SK-N-MC (cell line): ENCODE data around the gene FCAMR.

Experiments used
- DNase-seq: peaks from one replicate; pipeline ENCODE4 v3.0.0-alpha.2; 2011; ENCODE audit warnings: low read depth, low spot score
- H3K27ac ChIP-seq: fragments of 200-600 bp; sonication (generic); 2 replicates; pipeline ENCODE4 v1.5.1; 2016; ENCODE audit warnings: mixed run types
- H3K36me3 ChIP-seq: fragments of 200-600 bp; sonication (generic); 2 replicates; pipeline ENCODE4 v1.6.1; 2017; ENCODE audit warnings: antibody characterized with exemption, low read length, mixed read lengths; ENCODE audit not compliant: insufficient read depth
- H3K4me3 ChIP-seq: fragments of 200-600 bp; sonication (generic); 2 replicates; pipeline ENCODE4 v1.5.1; 2016
- H3K9ac ChIP-seq: fragments of 200-600 bp; sonication (generic); 2 replicates; pipeline ENCODE4 v1.8.0; 2017; ENCODE audit warnings: mixed run types, mixed read lengths; ENCODE audit not compliant: insufficient read length
- H3K9me3 ChIP-seq: fragments of 200-600 bp; sonication (generic); 2 replicates; pipeline ENCODE4 v1.6.1; 2017; ENCODE audit warnings: low read depth, mild to moderate bottlenecking, antibody characterized with exemption, low read length, moderate library complexity, mixed read lengths
- EZH2 ChIP-seq: fragments of 200-600 bp; sonication (generic); IDR thresholded peaks from one replicate; pipeline ENCODE4 v1.6.1; 2017; ENCODE audit warnings: antibody characterized with exemption
- FOXP2 ChIP-seq: optimal IDR thresholded peaks from 2 replicates; pipeline ENCODE3; 2011; ENCODE audit warnings: mild to moderate bottlenecking, moderate library complexity; ENCODE audit not compliant: insufficient read depth; ENCODE audit errors: extremely low read length, control extremely low read depth
- POLR2AphosphoS5 ChIP-seq: IDR thresholded peaks from 2 replicates; pipeline ENCODE4 v1.6.1; 2012; ENCODE audit warnings: mild to moderate bottlenecking, low read depth, low read length, borderline replicate concordance

FCAMR gene

GRCh38 chr1:206947255-206947654, 23.0 kb downstream of the FCAMR start:
- TF ChIP-seq FOXP2 (no peak), EZH2 (no peak), POLR2AphosphoS5 (no peak)
- Histone ChIP-seq H3K9me3 (no peaks in the 10 kb centered on the region), H3K27ac (no peak overlapping the region), H3K36me3 (no peaks in the 10 kb centered on the region), H3K4me3 (no peak overlapping the region), H3K9ac (no peak overlapping the region)
- no peak for DNase-seq

- TF ChIP-seq EZH2: no peak
- TF ChIP-seq FOXP2: no peak
- TF ChIP-seq POLR2AphosphoS5: no peak
- no peak within 1 kb of the TSS for H3K9ac ChIP-seq
- no peaks in the 10 kb centered on the region for H3K36me3 ChIP-seq
- no peaks in the 10 kb centered on the region for H3K9me3 ChIP-seq
- no peak within 1 kb of the TSS for H3K27ac ChIP-seq
- no peak for DNase-seq
- H3K4me3 ChIP-seq: no peak within 1 kb of the TSS
Observed at GRCh38 chr1:206946261-206946660, 24.0 kb downstream of the FCAMR start, which contains the start of gene PIGR. Gene PIGR (minus strand): TSS chr1:206946466. CDS start chr1:206940531, 5,935 bp downstream.

GRCh38 chr1:206945779-206946178, 24.5 kb downstream of the FCAMR start:
- Histone ChIP-seq H3K27ac (no peak overlapping the region), H3K9me3 (no peaks in the 10 kb centered on the region), H3K9ac (no peak overlapping the region), H3K4me3 (no peak overlapping the region), H3K36me3 (no peaks in the 10 kb centered on the region)
- DNase-seq: no peak
- TF ChIP-seq EZH2 (no peak), POLR2AphosphoS5 (no peak), FOXP2 (no peak)

- TF ChIP-seq POLR2AphosphoS5 (no peak), FOXP2 (no peak), EZH2 (no peak)
- Histone ChIP-seq H3K36me3 (no peaks in the 10 kb centered on the region), H3K4me3 (no peak overlapping the region), H3K9me3 (no peaks in the 10 kb centered on the region), H3K9ac (no peak overlapping the region), H3K27ac (no peak overlapping the region)
- no peak for DNase-seq
Observed at GRCh38 chr1:206944703-206945102, 25.6 kb downstream of the FCAMR start.

GRCh38 chr1:206941766-206942418, 28.4 kb downstream of the FCAMR start:
- Histone ChIP-seq H3K4me3 (no peak overlapping the region), H3K27ac (no peak overlapping the region), H3K36me3 (no peaks in the 10 kb centered on the region), H3K9ac (no peak overlapping the region), H3K9me3 (no peaks in the 10 kb centered on the region)
- no peak for DNase-seq
- TF ChIP-seq EZH2: no peak
- TF ChIP-seq POLR2AphosphoS5: no peak
- TF ChIP-seq FOXP2: no peak

GRCh38 chr1:206940588-206940936, 29.7 kb downstream of the FCAMR start:
- TF ChIP-seq EZH2: no peak
- TF ChIP-seq POLR2AphosphoS5: no peak
- TF ChIP-seq FOXP2: no peak

GRCh38 chr1:206939841-206940587, 30.2 kb downstream of the FCAMR start:
- no peak for DNase-seq
- no peak overlapping the region for H3K4me3 ChIP-seq
- no peak overlapping the region for H3K27ac ChIP-seq
- H3K9me3 ChIP-seq: no peaks in the 10 kb centered on the region
- no peaks in the 10 kb centered on the region for H3K36me3 ChIP-seq
- no peak for TF ChIP-seq FOXP2
- TF ChIP-seq POLR2AphosphoS5: no peak
- TF ChIP-seq EZH2: no peak
- H3K9ac ChIP-seq: no peak overlapping the region

More at GRCh38 chr1:206940588-206940936, 29.7 kb downstream of the FCAMR start:
- Histone ChIP-seq H3K27ac (no peak overlapping the region), H3K9ac (no peak overlapping the region), H3K9me3 (no peaks in the 10 kb centered on the region), H3K36me3 (no peaks in the 10 kb centered on the region), H3K4me3 (no peak overlapping the region)
- no peak for DNase-seq

GRCh38 chr1:206939131-206939530, 31.1 kb downstream of the FCAMR start:
- Histone ChIP-seq H3K4me3 (no peak overlapping the region), H3K27ac (no peak overlapping the region), H3K9ac (no peak overlapping the region), H3K9me3 (no peaks in the 10 kb centered on the region), H3K36me3 (no peaks in the 10 kb centered on the region)
- TF ChIP-seq POLR2AphosphoS5 (no peak), FOXP2 (no peak), EZH2 (no peak)
- no peak for DNase-seq

GRCh38 chr1:206937425-206937824, 32.8 kb downstream of the FCAMR start:
- no peak overlapping the region for H3K4me3 ChIP-seq
- H3K9ac ChIP-seq: no peak overlapping the region
- no peak for DNase-seq
- TF ChIP-seq POLR2AphosphoS5 (no peak), FOXP2 (no peak), EZH2 (no peak)
- no peaks in the 10 kb centered on the region for H3K9me3 ChIP-seq
- no peaks in the 10 kb centered on the region for H3K36me3 ChIP-seq
- no peak overlapping the region for H3K27ac ChIP-seq
